ENCODE measurements around the gene GAB2.

Gene GAB2

GRCh38 chr11:78202733-78203167, 214.9 kb downstream of the GAB2 start:
- H3K27me3 ChIP-seq (replicated peaks; ENCODE audit: control insufficient read depth, insufficient read depth, low read length), result no peaks in the 10 kb centered on the region
- TF ChIP-seq, protein P1, sequence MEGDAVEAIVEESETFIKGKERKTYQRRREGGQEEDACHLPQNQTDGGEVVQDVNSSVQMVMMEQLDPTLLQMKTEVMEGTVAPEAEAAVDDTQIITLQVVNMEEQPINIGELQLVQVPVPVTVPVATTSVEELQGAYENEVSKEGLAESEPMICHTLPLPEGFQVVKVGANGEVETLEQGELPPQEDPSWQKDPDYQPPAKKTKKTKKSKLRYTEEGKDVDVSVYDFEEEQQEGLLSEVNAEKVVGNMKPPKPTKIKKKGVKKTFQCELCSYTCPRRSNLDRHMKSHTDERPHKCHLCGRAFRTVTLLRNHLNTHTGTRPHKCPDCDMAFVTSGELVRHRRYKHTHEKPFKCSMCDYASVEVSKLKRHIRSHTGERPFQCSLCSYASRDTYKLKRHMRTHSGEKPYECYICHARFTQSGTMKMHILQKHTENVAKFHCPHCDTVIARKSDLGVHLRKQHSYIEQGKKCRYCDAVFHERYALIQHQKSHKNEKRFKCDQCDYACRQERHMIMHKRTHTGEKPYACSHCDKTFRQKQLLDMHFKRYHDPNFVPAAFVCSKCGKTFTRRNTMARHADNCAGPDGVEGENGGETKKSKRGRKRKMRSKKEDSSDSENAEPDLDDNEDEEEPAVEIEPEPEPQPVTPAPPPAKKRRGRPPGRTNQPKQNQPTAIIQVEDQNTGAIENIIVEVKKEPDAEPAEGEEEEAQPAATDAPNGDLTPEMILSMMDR (IDR thresholded peaks at IDR 0.05; ENCODE audit: insufficient read depth, low read length, poor library complexity, severe bottlenecking), result no peak
- DNase-seq (ENCODE audit: extremely low read depth, insufficient read length), result no peak
- H3K4me3 ChIP-seq (replicated peaks; ENCODE audit: low read depth, low read length), result no peak overlapping the region
- H3K36me3 ChIP-seq (ENCODE audit: control insufficient read depth, insufficient read depth, low read length), result peaks cover 9% of the 10 kb centered on the region

- TF ChIP-seq, protein P1 (IDR thresholded peaks at IDR 0.05; ENCODE audit: insufficient read depth, low read length, poor library complexity, severe bottlenecking), result no peak
- H3K27me3 ChIP-seq (replicated peaks; ENCODE audit: control insufficient read depth, insufficient read depth, low read length), result no peaks in the 10 kb centered on the region
- no peak for DNase-seq (ENCODE audit: extremely low read depth, insufficient read length)
- H3K36me3 ChIP-seq (ENCODE audit: control insufficient read depth, insufficient read depth, low read length), result peaks cover 9% of the 10 kb centered on the region
- H3K4me3 ChIP-seq (replicated peaks; ENCODE audit: low read depth, low read length), result no peak overlapping the region
Observed at GRCh38 chr11:78201096-78201818, 216.4 kb downstream of the GAB2 start.

DNA sequence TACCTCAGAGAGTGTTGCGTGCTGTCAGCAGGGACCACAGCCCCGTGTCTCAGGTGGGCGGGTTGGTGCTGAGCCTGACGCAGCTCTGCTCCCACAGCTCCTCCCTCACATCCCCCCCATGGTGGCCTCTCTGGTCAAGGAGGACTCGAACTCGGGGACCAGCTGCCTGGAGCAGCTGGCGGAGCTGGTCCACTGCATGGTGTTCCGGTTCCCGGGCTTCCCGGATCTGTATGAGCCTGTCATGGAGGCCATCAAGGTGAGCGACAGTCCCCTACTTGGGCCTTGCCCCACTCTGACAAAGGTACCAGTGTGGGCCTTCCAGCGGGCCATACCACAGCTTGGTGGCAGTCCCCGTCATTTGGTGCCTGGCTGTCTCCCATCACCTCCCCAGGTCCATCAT, 217.1 kb downstream of the GAB2 start:
- TF ChIP-seq, protein P1 (IDR thresholded peaks at IDR 0.05; ENCODE audit: insufficient read depth, low read length, poor library complexity, severe bottlenecking), result no peak
- DNase-seq (ENCODE audit: extremely low read depth, insufficient read length), result no peak
- H3K36me3 ChIP-seq (ENCODE audit: control insufficient read depth, insufficient read depth, low read length), result peaks cover 9% of the 10 kb centered on the region
- H3K4me3 ChIP-seq (replicated peaks; ENCODE audit: low read depth, low read length), result no peak overlapping the region
- no peaks in the 10 kb centered on the region for H3K27me3 ChIP-seq (replicated peaks; ENCODE audit: control insufficient read depth, insufficient read depth, low read length)

- no peak overlapping the region for H3K4me3 ChIP-seq (replicated peaks; ENCODE audit: low read depth, low read length)
- DNase-seq (ENCODE audit: extremely low read depth, insufficient read length), result no peak
- peaks cover 9% of the 10 kb centered on the region for H3K36me3 ChIP-seq (ENCODE audit: control insufficient read depth, insufficient read depth, low read length)
- H3K27me3 ChIP-seq (replicated peaks; ENCODE audit: control insufficient read depth, insufficient read depth, low read length), result no peaks in the 10 kb centered on the region
- TF ChIP-seq, protein P1 (IDR thresholded peaks at IDR 0.05; ENCODE audit: insufficient read depth, low read length, poor library complexity, severe bottlenecking), result no peak
Observed at GRCh38 chr11:78200061-78200460, 217.6 kb downstream of the GAB2 start.

- H3K27me3 ChIP-seq (replicated peaks; ENCODE audit: control insufficient read depth, insufficient read depth, low read length), result no peaks in the 10 kb centered on the region
- TF ChIP-seq, protein P1 (IDR thresholded peaks at IDR 0.05; ENCODE audit: insufficient read depth, low read length, poor library complexity, severe bottlenecking), result no peak
- DNase-seq (ENCODE audit: extremely low read depth, insufficient read length), result no peak
- H3K36me3 ChIP-seq (ENCODE audit: control insufficient read depth, insufficient read depth, low read length), result peaks cover 9% of the 10 kb centered on the region
- H3K4me3 ChIP-seq (replicated peaks; ENCODE audit: low read depth, low read length), result no peak overlapping the region
Observed at GRCh38 chr11:78199653-78200015, 218.0 kb downstream of the GAB2 start.
